ENCODE data around the gene C2orf66.

DNA sequence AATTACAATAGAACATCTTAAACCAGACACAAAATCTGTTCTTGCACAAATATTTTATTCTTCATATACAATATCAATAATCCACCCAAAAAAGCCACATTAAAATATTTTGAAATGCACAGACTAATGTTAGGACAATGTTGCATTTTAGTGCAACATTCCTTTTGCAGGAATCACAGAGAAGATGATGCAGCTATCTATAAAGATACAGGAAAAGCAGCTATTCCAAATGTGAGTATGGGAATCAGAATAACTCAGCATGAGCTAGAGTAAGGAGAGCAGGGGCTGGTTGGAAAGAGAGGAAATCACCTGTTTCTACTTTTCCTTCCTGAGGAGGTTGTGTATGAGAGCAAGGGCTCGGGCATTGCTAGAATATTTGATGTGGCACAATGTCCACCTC lies 4.8 kb downstream of the C2orf66 start:
- TF ChIP-seq ATF3 (IDR thresholded peaks at IDR 0.05): no peak
- no peak for TF ChIP-seq MAX (IDR thresholded peaks at IDR 0.05)
- no peak for TF ChIP-seq POLR2A (IDR thresholded peaks at IDR 0.05; ENCODE audit: borderline replicate concordance, extremely low read depth, insufficient read depth, insufficient read length)
- TF ChIP-seq CTCF (IDR thresholded peaks at IDR 0.05 in 2 of 3, conservative IDR thresholded peaks at IDR 0.05 in 1 of 3; ENCODE audit: borderline replicate concordance in 1 of 3, insufficient read depth in 1 of 3, low read depth in 2 of 3, low read length in 2 of 3): no peak
- TF ChIP-seq SP1 (IDR thresholded peaks at IDR 0.05; ENCODE audit: low read depth): no peak
- no peak for TF ChIP-seq RAD21 (IDR thresholded peaks at IDR 0.05; ENCODE audit: low read depth)
- no peak for TF ChIP-seq POLR2AphosphoS5 (IDR thresholded peaks at IDR 0.05; ENCODE audit: low read depth, low read length)
- no peak for TF ChIP-seq FOSL1 (IDR thresholded peaks at IDR 0.05; ENCODE audit: low read depth)

All from HCT116 (cell line).